ENCODE measurements around the gene BAIAP3. TPM values are rescaled to one million over a fixed set of nuclear protein-coding genes. Genes with fewer than 3 reads are reported as not detected.
"Not testable (repeated sequence)": the region's sequence is repeated elsewhere in the genome, so short reads cannot be mapped to it uniquely, and the experiment has no call there.

The BAIAP3 gene
- total and polyA plus RNA-seq, 10 donors: 2.7 to 15.7 (median 6.3) TPM

DNA sequence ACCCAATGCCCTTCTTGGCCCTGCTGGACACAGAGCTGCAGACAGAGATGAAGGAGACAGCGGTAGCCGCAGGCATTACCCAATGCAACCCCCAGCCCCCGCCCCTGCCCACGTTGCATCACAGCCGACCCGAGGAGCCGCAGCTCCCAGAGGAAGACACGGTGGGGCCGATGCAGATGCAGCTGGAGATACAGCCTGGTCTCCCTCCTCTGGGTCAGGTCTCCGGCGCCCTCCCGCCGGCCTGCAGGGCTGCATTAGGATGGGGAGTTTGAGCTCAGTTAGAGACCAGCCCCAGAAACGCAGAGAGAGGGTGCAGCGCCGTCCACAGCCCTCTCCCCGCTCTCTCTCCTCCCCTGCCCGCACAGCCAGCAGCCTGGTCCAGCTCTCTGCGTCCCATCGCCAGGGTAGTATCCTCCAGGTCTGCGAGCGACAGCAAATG is 43.4 kb upstream of the BAIAP3 start:
- peaks cover 0 to 90% (median 54%) of the 10 kb centered on the region in 7 donors for H3K27me3 ChIP-seq (replicated peaks in 1 of 7)
- H3K4me3 ChIP-seq: no peak overlapping the region
- 9 to 39% (median 15%) methylated on average over 8 to 22 of the region's 22 CpGs for WGBS, 5 donors
- H3K27ac ChIP-seq: no peak overlapping the region
- H3K9me3 ChIP-seq: no peaks in the 10 kb centered on the region
- no peaks in the 10 kb centered on the region for H3K36me3 ChIP-seq
- TF ChIP-seq POLR2A (IDR thresholded peaks at IDR 0.05): no peak
- TF ChIP-seq, protein P1, sequence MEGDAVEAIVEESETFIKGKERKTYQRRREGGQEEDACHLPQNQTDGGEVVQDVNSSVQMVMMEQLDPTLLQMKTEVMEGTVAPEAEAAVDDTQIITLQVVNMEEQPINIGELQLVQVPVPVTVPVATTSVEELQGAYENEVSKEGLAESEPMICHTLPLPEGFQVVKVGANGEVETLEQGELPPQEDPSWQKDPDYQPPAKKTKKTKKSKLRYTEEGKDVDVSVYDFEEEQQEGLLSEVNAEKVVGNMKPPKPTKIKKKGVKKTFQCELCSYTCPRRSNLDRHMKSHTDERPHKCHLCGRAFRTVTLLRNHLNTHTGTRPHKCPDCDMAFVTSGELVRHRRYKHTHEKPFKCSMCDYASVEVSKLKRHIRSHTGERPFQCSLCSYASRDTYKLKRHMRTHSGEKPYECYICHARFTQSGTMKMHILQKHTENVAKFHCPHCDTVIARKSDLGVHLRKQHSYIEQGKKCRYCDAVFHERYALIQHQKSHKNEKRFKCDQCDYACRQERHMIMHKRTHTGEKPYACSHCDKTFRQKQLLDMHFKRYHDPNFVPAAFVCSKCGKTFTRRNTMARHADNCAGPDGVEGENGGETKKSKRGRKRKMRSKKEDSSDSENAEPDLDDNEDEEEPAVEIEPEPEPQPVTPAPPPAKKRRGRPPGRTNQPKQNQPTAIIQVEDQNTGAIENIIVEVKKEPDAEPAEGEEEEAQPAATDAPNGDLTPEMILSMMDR (IDR thresholded peaks at IDR 0.05 in 8 of 11, conservative IDR thresholded peaks at IDR 0.05 in 3 of 11): no peak
- TF ChIP-seq POLR2AphosphoS5 (IDR thresholded peaks at IDR 0.05): no peak
- no peak for DNase-seq
- peaks cover 0 to 28% (median 6%) of the 10 kb centered on the region in 6 donors for H3K4me1 ChIP-seq
- intact Hi-C loops (cut with DNase I; ENCODE audit: low total_unique reads): no loop called here

DNA sequence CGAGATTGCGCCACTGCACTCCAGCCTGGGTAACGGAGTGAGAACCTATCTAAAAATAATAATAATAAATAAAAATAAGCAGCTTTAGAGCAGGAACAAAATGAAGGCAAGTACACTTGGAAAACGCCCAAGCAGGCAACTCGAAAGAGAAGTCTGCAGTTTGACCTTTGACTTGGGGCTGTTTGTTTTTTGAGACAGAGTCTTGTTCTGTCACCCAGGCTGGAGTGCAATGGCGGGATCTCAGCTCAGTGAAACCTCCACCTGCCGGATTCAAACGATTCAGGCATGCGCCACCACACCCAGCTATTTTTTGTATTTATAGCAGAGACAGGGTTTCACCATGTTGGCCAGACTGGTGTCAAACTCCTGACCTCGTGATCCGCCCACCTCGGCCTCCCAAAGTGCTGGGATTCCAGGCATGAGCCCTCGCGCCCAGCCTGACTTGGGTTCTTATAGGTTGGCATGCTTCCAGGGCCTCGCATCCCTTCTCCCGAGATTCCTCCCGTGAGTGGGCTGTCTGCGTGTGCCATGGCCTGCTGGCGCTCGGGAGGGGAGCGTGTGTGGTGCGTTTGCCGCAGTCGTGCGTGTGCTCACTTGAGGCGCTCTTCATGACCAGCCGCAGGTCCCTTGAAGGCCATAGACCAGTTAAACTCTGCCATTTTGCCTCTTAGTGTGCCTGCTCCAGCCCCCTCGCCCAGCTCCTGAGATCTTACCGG is 42.4 kb upstream of the BAIAP3 start:
- H3K27me3 ChIP-seq (replicated peaks in 1 of 7): peaks cover 0 to 91% (median 51%) of the 10 kb centered on the region in 7 donors
- 54 to 72% (median 66%) methylated on average over 24 to 29 of the region's 29 CpGs for WGBS, 5 donors
- no peaks in the 10 kb centered on the region for H3K36me3 ChIP-seq
- peaks cover 0 to 32% (median 7%) of the 10 kb centered on the region in 6 donors for H3K4me1 ChIP-seq
- intact Hi-C loops (cut with DNase I; ENCODE audit: low total_unique reads): no loop called here
- no peaks in the 10 kb centered on the region for H3K9me3 ChIP-seq
- no peak for DNase-seq
- H3K27ac ChIP-seq: no peak overlapping the region
- TF ChIP-seq POLR2A (IDR thresholded peaks at IDR 0.05) (no peak), POLR2AphosphoS5 (IDR thresholded peaks at IDR 0.05) (no peak)
- TF ChIP-seq, protein P1 (IDR thresholded peaks at IDR 0.05 in 8 of 11, conservative IDR thresholded peaks at IDR 0.05 in 3 of 11): no peak
- H3K4me3 ChIP-seq: no peak overlapping the region

DNA sequence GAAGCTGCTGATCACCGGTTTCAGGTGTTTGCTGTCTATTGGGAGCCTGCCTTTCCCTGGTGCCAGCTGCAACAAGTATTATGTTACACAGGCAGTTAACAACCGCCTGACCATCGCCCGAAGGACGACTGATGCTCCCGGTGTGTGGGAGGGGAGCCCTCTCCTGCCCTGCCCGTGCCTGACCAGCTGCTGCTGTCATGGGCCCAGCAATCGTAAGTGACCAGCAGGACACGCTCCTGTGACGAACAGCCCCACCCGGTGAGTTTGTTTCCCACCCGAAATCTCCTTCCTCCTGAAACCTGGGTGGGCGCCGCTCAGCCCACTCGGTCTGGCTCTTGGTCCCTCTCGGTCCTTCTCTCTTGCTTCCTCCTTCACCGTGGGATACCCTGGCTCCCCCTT is 41.9 kb upstream of the BAIAP3 start:
- Histone ChIP-seq H3K36me3 (no peaks in the 10 kb centered on the region), H3K27ac (no peak overlapping the region), H3K4me1 (peaks cover 0 to 38% (median 8%) of the 10 kb centered on the region in 6 donors), H3K9me3 (no peaks in the 10 kb centered on the region), H3K4me3 (no peak overlapping the region), H3K27me3 (replicated peaks in 1 of 7) (peaks cover 0 to 91% (median 45%) of the 10 kb centered on the region in 7 donors)
- intact Hi-C loops (cut with DNase I; ENCODE audit: low total_unique reads): no loop called here
- WGBS, 5 donors: 51 to 59% (median 55%) methylated on average over 17 of the region's 17 CpGs
- no peak for DNase-seq
- TF ChIP-seq POLR2A (IDR thresholded peaks at IDR 0.05) (no peak), POLR2AphosphoS5 (IDR thresholded peaks at IDR 0.05) (no peak)
- TF ChIP-seq, protein P1 (IDR thresholded peaks at IDR 0.05 in 8 of 11, conservative IDR thresholded peaks at IDR 0.05 in 3 of 11): no peak

DNA sequence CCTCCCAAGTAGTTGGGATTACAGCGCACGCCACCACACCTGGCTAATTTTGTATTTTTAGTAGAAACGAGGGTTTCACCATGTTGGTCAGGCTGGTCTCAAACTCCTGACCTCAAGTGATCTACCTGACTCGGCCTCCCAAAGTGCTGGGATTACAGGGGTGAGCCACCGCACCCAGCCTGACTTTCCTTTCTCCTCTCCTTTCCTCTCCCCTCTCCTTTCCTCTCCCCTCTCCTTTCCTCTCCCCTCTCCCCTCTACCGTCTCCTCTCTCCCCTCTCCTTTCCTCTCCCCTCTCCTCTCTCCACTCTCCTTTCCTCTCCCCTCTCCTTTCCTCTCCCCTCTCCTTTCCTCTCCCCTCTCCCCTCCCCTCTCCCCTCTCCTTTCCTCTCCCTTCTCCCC is 41.2 kb upstream of the BAIAP3 start:
- H3K27ac ChIP-seq; H3K9me3 ChIP-seq; H3K4me3 ChIP-seq; intact Hi-C loops (cut with DNase I; ENCODE audit: low total_unique reads); DNase-seq; H3K36me3 ChIP-seq: not testable (repeated sequence)
- WGBS, 5 donors: 70 to 79% (median 72%) methylated on average over 6 of the region's 6 CpGs
- Histone ChIP-seq H3K4me1 (peaks cover 0 to 44% (median 12%) of the 10 kb centered on the region in 6 donors), H3K27me3 (replicated peaks in 1 of 7) (peaks cover 0 to 91% (median 39%) of the 10 kb centered on the region in 7 donors)

DNA sequence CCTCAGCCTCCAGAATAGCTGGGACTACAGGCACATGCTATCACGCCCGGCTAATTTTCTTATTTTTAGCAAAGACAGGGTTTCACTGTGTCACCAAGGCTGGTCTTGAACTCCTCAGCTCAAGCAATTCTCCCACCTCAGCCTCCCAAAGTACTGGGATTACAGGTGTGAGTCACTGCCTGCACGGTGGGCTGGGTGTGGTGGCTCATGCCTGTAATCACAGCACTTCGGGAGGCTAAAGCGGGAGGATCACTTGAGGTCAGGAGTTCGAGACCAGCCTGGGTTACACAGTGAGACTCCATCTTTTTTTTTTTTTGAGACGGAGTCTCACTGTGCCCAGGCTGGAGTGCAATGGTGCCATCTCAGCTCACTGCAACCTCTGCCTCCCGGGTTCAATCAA is 40.6 kb upstream of the BAIAP3 start:
- H3K9me3 ChIP-seq; intact Hi-C loops (cut with DNase I; ENCODE audit: low total_unique reads); H3K36me3 ChIP-seq; DNase-seq; H3K4me3 ChIP-seq; H3K27ac ChIP-seq: not testable (repeated sequence)
- Histone ChIP-seq H3K4me1 (peaks cover 0 to 48% (median 13%) of the 10 kb centered on the region in 6 donors), H3K27me3 (replicated peaks in 1 of 7) (peaks cover 0 to 90% (median 33%) of the 10 kb centered on the region in 7 donors)
- WGBS, 5 donors: 74 to 83% (median 82%) methylated on average over 8 of the region's 8 CpGs
